DMS 273 treated with DMSO at 0.1 percent for 48 hours (cell line): ENCODE data around the gene SSR3.
"Not testable (repeated sequence)": the region's sequence is repeated elsewhere in the genome, so short reads cannot be mapped to it uniquely, and the experiment has no call there.

Experiments
- DNase-seq: peaks from one replicate; lab custom pipeline; 2025; lab: John Stamatoyannopoulos, UW

The SSR3 gene

DNA sequence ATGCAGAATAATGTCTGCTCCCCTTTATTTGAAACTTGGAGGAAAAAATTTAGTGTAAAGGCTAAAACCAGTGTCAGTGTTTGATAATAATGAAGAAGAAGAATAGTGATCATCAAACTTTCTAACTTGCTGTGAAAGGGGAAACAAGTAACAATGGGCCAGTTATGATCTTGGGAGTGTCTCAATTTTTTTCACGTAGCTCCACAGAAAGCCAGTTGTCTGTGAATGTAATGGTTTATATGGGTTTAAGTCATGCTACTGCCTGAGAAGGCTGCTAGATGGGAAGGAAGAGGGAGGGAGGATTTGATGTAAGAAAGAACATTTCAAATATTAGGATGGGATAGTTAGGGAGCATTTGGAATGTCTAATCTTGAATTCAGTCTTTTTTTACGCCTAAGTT, 21.1 kb upstream of the SSR3 start:
- DNase-seq: no peak

GRCh38 chr3:156575641-156576040, 20.7 kb upstream of the SSR3 start:
- no peak for DNase-seq

DNA sequence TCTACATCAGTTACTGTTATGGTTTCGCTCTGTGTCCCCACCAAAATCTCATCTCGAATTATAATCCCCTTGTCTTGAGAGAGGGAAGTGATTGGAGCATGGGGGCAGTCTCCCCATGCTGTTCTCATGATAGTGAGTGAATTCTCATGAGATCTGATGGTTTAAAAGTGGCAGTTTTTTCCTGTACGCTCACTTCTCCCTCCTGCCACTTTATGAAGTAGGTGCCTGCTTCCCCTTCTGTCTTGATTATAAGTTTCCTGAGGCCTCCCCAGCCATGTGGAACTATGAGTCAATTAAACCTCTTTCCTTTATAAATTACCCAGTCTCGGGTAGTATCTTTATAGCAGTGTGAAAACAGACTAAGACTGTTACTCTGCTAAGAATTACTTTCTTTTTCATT, 15.0 kb upstream of the SSR3 start:
- not testable (repeated sequence) for DNase-seq

- not testable (repeated sequence) for DNase-seq
Measured at GRCh38 chr3:156569016-156569415, 14.1 kb upstream of the SSR3 start.

DNA sequence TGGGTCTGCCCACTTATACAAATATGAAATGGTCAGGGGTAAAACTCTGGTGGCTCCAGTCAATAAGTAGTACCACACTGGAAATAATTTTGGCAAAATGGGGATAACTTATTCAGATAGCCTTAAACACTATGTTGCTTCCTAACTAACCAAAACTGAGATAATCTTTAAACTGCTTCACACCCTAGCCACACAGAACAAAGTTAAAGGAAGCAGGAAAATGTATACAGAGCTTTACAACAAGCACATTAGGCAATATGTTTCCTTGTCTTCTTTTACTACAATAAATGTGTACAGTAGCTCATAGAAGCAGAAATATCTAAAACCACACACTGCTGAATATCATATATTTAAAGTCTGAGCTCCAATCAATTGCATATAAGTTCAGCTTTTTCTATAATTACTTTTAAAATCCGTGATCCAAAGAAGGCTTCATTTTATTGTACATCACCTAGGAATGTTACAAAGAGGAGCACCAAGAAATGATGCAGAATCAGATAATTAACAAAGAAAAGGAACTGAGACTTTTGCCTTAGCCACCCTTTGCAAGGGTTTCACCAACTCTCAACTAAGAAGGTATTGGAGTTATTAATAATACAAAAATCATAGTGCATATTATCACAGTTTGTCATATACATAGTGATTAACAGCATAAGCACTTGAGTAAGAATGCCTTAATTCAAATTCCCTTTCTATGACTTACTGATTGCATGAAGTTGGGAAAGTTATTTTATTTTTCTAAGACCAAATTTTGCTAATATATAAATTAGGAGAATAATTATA, 9.2 kb upstream of the SSR3 start:
- no peak for DNase-seq

GRCh38 chr3:156562486-156562885, 7.6 kb upstream of the SSR3 start:
- not testable (repeated sequence) for DNase-seq

DNA sequence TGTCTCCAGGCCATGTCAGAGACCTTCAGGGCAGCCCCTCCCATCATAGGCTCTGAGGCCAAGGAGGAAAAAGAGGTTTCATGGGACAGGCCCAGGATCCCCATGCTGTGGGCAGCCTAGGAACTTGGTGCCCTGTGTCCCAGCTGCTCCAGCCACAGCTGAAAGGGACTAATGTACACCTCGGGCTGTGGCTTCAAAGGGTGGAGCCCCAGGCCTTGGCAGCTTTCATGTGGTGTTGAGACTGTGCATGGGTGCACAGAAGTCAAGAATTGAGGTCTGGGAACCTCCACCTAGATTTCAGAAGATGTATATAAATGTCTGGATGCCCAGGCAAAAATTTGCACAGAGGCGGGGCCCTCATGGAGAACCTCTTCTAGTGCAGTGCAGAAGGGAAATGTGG, 6.6 kb upstream of the SSR3 start:
- no peak for DNase-seq

DNA sequence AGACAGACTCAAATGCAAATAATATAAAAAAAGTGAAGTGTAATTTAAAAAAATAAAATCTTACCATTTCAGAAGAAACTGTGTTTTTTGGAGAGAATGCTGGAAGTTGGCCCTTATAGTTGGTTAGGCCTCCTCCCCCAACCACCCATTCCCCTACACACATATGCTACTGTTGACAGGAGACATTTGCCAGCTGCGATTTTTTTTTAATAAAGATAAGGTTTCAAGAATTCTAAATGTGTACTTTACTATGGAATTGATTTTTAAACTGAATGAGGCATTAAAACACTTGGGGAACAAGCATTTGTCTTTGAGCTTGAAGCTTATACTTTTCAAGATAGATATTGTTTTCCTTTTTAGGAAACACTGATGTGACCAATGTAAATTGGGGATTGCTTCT, 4.4 kb upstream of the SSR3 start:
- DNase-seq: no peak

DNA sequence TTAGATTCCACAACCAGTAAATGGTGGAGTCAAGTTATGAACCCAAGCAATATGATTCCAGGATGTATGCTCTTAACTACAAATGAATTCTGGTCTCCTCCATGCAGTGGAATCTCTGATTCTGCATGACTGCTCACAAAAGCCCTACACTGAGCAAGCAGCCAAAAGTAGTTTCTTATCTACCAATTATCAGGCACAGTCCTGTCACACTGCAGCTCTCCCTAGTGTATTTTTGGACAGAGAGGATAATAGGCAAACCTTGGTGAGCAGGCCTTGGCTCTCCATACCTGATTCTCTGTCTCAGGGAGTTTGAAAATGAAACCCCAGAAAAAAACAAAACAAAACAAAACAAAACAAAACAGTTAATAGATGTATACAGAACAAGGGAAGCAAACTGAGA, 3.5 kb upstream of the SSR3 start:
- no peak for DNase-seq

DNA sequence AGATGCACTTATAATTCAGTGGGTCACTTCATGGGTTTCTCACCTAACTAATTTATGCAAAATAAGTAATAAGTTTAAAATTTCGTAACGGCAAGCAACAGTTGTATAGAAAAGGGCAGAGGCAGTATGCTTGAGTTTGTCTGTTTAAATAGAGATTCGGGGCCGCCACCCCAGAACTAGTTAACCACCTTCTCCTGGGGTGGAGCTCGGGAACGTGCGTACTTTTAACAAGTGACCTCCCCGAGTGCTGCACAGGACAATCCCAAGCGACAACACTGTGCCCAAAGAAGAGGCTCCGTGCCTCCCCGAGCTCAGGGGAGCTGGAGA, 439 bp downstream of the SSR3 start:
- DNase-seq: no peak

DNA sequence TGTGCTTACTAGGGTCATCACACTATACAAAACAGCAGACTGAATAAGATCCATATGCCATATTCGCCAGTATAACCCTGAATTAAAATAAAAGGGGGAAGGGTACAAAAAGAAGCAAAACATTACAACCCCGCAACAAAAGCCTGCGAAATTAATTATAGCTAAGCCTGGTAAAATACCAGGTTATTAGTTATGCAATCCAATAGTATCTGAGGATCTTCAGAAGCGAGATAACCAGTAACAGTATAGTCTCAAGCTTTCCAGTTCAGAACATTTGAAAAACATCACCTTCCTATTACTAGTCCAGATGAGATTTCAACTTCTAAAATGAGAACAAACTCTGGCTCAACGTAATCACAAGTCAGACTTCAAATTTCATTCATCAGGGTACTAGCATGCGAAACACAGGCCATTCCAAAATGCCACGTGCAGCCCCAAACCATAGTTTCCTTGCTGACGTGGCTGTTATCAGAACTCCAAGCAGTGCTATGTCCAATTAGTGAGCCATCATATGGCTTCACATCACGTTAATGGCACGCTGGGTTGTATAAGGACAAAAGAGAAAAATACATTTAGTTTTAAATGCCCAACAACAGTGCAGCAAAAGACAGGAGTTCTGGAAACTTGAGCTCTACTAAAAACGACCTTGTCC, 1.1 kb downstream of the SSR3 start:
- no peak for DNase-seq

- DNase-seq: no peak
Measured at GRCh38 chr3:156552973-156553372, 1.9 kb downstream of the SSR3 start.

GRCh38 chr3:156551746-156552145, 3.2 kb downstream of the SSR3 start:
- DNase-seq: no peak

GRCh38 chr3:156551261-156551660, 3.7 kb downstream of the SSR3 start:
- DNase-seq: no peak

- no peak for DNase-seq
Measured at GRCh38 chr3:156548902-156549301, 6.0 kb downstream of the SSR3 start.

GRCh38 chr3:156548041-156548687, 6.8 kb downstream of the SSR3 start:
- DNase-seq: no peak

DNA sequence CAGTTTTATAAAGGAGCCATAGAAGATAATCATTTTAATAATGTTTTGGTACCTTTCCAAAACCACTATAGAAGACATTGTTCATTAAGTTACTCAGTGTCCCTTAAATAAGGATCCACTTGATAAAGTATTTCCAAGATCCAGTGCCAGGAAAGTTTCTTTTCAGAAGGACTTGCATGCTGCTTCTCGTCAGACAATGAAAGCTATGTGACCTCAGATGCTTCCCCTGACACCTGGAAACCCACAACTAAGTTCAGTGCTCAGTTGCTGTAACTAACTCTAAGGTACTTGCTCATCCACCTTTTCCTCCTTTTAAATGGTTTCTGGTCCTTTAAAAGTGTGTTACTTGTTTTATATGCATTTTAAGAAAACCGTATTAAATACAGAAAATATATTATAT, 7.3 kb downstream of the SSR3 start:
- DNase-seq: no peak

GRCh38 chr3:156543043-156543555, 11.8 kb downstream of the SSR3 start:
- no peak for DNase-seq

- no peak for DNase-seq
Measured at GRCh38 chr3:156542101-156543042, 12.5 kb downstream of the SSR3 start.

DNA sequence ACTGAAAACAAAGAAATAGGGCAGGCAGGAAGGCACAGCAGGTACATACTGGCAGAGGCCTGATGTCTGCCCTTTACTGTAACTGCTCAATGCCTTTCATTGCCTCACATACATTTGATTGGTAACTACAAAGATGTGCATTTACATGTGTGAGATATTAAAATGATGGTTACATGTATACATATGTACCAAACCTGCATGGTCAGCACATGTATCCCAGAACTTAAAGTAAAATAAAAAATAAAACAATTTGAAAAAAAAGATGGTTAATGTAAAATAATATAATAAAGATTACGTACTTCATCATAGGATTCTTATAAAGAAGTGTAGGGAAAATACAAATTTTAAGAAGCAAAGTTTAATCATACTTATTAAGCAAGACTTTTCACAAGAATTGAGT, 15.1 kb downstream of the SSR3 start:
- no peak for DNase-seq

DNA sequence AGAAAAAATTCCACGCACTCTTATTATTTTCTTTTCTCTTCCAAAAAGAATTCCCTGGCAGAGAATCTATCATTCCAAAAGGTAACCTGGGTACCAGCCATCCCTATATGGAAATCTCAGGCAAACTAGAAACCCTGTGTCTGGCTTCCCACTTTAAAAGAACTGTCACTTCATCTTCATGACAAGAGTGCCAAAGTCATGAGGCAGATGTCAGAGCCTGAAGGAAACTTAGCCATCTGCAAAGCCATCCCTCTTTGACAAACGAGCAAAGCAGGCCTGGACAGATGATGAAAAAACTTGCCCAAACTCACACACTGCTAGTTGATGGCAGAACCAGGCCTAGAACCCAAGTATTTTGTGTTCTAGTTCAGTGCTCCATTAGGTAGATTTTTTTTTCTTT, 15.9 kb downstream of the SSR3 start:
- DNase-seq: no peak
